IMR-90 (cell line): ENCODE data around the gene SMAD4.

Source experiments
- CTCF ChIP-seq: conservative IDR thresholded peaks from 2 replicates; pipeline ENCODE4 v1.5.1; 2012; ENCODE audit warnings: mild to moderate bottlenecking, low read depth, low read length, improper control_type of control experiment
- MAZ ChIP-seq: IDR thresholded peaks from 2 replicates; pipeline ENCODE4 v1.6.1; 2012; ENCODE audit warnings: low read depth, mild to moderate bottlenecking, low read length, improper control_type of control experiment, moderate library complexity, borderline replicate concordance
- POLR2A ChIP-seq: IDR thresholded peaks from 2 replicates; pipeline ENCODE4 v1.6.1; 2012; ENCODE audit warnings: mild to moderate bottlenecking, low read depth, low read length
- RAD21 ChIP-seq: IDR thresholded peaks from 2 replicates; pipeline ENCODE4 v1.6.1; 2012; ENCODE audit warnings: low read length, improper control_type of control experiment
- USF2 ChIP-seq: fragments of 150-350 bp; IDR thresholded peaks from 2 replicates; pipeline ENCODE4 v1.6.1; 2017; ENCODE audit warnings: mild to moderate bottlenecking, antibody characterized with exemption, low read length, low read depth

- TF ChIP-seq RAD21 (no peak), CTCF (no peak), USF2 (no peak), POLR2A (no peak), MAZ (no peak)
These were observed 8.1 kb downstream of the SMAD4 start for GRCh38 chr18:51038110-51038509.
